Measurements from ENCODE around the gene LDLRAD4.

Gene LDLRAD4

DNA sequence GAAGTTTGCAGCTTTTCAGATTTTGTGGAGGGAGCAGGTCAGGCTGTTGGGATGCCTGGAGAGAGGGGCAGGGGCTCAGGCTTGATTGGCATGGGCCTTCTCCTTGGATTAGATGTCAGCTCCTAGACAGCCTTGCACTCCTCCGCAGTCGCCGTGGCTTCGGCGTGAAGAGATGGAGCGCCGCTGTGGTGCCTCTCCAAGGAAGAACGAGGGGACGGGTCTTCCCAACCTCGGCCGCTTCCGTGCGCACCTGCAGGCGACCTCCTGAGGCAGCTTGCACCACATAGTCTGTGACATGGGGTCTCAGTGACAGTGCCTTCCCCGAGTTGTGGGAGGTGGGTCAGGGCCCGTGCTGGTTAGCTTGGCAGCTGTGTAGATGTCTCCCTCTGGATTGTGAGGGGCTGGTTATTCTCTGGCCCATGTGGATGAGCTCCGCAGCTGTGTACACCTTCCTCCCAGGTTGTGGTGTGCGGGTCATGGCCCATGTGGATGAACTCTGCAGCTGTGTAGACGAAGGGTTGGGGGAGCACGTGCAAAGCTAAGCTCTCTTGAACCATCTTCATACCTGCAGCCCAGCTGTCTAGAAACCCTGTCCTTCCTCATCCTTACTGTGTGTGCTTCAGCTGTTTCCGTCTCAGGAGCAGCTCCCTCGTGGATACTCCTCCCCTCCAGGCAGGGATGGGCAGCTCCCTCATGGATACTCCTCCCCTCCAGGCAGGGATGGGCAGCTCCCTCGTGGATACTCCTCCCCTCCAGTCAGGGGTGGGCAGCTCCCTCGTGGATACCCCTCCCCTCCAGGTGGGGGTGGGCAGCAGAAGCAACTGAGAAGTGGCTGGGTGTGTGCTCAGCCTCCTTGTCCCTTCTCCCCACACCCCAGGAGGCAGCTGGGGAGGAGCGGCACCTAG, 170.3 kb downstream of the LDLRAD4 start:
- DNase-seq (ENCODE audit: low read depth), result no peak

- no peak for DNase-seq (ENCODE audit: low read depth)
Measured at GRCh38 chr18:13389491-13390131, 171.1 kb downstream of the LDLRAD4 start.

DNA sequence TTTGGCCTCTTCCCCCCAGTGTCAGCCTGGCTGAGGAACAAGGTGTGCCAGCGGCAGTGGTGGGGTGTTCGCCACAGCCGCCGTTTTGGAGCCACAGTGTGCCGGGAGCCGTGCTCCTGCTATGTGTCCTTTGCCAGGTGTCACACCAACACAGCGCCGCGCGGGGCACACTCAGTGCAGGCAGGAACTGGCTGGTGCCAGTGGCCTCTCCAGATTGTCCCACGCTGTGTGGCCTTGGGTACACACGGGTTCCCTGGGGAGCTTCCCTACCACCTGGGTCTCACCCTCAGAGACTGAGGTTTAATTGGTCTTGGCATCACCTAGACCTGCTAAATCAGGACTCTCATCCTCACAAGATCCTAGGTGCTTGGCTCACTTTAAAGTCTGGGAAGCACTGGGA, 171.6 kb downstream of the LDLRAD4 start:
- no peak for DNase-seq (ENCODE audit: low read depth)

DNA sequence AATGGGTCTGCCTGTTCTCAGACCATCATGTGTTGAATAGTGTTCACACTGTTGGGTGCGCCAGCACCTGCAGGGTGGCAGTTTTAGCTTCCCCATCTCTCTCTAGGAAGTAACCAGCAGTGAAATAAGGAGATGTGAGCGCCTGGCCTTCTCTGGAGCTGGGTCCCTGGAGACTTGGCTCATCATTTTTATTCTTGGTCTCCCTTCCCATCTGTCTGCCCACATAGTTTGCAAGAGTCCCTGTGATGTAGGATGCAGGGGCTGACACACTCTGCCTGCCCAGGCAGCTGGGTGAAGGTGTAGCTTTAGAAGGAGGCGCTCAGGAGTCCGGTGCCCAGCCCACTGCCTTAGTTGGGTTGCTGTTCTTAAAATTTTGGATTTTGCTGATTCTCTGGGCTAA, 172.2 kb downstream of the LDLRAD4 start:
- no peak for DNase-seq (ENCODE audit: low read depth)

- DNase-seq (ENCODE audit: low read depth), result no peak
Measured at GRCh38 chr18:13392029-13392750, 173.6 kb downstream of the LDLRAD4 start.

- no peak for DNase-seq (ENCODE audit: low read depth)
Measured at GRCh38 chr18:13392899-13393298, 174.3 kb downstream of the LDLRAD4 start.

GRCh38 chr18:13393338-13393737, 174.8 kb downstream of the LDLRAD4 start:
- DNase-seq (ENCODE audit: low read depth), result no peak

DNA sequence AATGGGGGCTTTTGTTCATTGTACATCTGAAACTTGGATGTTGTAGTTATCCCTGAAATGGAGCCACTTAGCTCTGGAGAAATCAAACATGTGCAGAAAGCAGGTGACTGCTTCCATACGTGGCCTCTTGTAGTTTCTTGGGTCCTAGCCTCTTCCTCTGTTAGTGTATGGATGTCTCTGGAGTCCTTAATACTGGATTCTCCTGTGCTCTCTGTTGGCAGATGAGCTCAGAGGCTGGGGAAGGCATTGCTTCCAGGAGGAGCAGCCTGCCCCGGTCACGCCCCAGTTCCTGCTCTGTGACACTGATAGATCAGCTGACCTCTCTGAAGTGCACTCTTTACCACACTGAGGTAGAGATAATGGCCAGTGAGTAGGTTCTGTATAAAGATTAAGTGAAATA, 176.2 kb downstream of the LDLRAD4 start:
- DNase-seq (ENCODE audit: low read depth), result no peak

- no peak for DNase-seq (ENCODE audit: low read depth)
Measured at GRCh38 chr18:13395577-13395976, 177.0 kb downstream of the LDLRAD4 start.

GRCh38 chr18:13397504-13398163, 179.1 kb downstream of the LDLRAD4 start:
- no peak for DNase-seq (ENCODE audit: low read depth)

DNA sequence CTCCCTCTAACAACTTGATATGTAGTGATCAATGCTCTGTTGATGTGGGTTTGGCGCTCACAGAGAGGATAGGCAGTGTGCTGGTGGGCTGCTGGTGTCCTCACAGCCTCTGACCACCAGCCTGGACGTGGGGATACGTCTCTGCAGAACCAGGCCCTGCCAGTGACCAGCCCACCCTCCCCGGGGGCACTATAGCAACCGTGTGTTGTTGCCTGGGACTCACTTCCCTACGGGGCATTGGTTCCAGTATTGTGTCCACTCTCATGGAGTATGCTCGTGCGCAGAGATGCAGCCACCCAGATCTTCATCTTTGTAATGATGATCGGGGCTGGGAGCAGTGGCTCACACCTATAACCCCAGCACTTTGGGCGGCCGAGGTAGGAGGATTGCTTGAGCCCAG, 180.1 kb downstream of the LDLRAD4 start:
- no peak for DNase-seq (ENCODE audit: low read depth)

DNA sequence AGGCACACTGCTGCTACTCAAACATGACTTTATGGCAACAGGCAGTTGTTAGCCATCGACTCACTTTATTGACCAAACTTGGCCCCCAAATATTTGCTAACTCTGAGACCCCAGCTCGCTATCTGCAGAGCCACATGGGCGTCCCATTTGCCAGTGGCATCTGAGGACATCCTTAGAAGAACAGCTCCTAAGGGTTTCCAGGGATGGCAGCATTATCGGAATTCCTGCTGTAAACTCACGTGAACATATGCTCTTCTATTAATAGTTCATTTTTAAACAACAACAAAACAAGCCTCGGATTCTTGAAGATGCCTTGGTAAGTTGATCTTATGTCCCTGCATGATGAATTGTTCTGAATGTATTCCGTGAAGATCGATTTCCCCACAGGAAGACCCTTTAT, 181.0 kb downstream of the LDLRAD4 start:
- DNase-seq (ENCODE audit: low read depth), result no peak

- DNase-seq (ENCODE audit: low read depth), result no peak
Measured at GRCh38 chr18:13400636-13401315, 182.2 kb downstream of the LDLRAD4 start.

DNA sequence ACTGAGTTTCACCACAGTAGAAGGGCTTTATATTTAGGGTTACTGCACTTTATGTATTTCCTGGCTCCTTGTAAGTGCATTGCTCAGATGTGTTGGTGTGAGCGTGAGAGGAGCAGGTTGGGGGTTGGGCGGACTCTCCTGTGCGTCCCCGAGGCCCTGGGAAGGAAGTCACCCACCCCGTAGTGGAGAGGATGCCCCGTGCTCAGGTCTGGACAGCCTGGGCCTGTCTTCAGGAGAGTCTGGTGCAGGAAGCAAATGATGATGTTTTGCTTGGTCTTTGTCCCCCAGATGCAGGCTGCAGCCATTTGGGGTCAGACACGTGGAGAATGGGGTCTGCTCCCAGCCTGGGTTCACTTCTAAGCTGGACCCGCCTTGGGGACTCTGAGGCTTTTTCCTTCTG, 182.8 kb downstream of the LDLRAD4 start:
- no peak for DNase-seq (ENCODE audit: low read depth)

DNA sequence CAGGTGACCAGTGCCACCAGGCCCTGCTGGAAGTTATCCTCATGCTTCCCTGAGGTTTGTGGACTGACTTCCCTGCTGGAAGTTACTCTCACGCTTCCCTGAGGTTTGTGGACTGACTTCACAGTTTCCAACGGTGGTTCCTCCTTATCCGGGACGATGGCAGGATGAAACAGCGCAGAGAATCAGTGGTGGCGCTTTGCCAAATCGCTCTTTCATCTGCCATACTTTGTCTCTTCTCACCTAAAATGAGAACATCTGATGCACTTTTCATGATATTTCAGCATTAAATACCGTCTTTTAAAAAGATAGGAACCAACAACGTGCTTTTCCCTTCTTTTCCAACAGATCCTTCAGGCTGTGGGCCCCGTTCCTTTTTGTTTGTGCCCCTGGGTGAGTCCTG, 183.3 kb downstream of the LDLRAD4 start:
- DNase-seq (ENCODE audit: low read depth), result no peak

- no peak for DNase-seq (ENCODE audit: low read depth)
Measured at GRCh38 chr18:13403786-13404549, 185.4 kb downstream of the LDLRAD4 start.

- no peak for DNase-seq (ENCODE audit: low read depth)
Measured at GRCh38 chr18:13405305-13406038, 186.9 kb downstream of the LDLRAD4 start.

DNA sequence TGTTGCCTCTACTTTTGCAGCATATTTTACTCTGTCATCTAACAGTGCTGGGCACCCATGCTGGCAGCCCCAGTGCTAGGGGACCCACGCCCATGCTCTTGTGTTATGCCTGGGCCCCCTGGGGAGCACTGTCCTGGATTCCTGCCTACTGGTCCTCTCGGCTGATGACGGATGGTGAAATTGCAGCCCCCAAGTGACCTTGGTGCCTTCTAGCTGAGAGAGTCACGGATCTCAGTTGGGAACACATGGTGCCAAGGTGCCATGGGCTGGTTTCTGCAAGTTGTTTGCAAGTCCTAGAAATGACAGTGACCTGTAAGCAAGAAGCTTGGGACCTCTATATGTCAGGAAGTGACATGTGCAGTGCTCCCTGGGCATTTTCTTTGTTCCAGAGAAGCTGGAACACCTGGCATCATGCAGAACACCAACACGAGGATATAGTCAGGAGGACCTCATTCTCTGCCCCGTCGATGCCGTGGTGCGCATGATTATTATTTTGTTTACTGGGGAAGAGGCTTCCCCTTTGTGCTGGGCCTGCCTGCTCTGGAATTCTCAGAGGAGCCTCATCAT, 187.6 kb downstream of the LDLRAD4 start:
- DNase-seq (ENCODE audit: low read depth), result no peak

GRCh38 chr18:13406736-13407135, 188.2 kb downstream of the LDLRAD4 start:
- no peak for DNase-seq (ENCODE audit: low read depth)

DNA sequence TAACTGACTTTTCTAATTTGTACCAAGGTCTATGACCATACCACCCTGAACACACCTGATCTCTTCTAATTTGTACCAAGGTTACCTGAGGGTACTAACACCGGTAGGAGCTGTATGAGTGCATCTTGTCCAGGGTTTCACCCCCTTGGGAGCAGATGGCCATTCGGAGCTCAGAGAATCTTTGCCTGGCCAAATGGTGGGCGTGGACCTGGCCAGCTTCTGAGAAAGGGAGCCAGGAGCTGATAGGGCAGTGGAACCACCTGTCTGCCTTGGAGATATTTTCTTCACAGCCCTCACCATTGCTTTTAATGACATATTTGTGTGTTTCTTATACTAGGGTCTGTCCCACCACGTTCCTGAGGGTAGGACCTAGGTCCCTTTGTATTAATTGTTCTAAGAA, 188.9 kb downstream of the LDLRAD4 start:
- DNase-seq (ENCODE audit: low read depth), result no peak

All from stromal cell of bone marrow (primary cell).